ENCODE data around the gene POLR3A. TPM values are rescaled to one million over a fixed set of nuclear protein-coding genes. Genes with fewer than 3 reads are reported as not detected.

POLR3A gene
- polyA plus RNA-seq, 1 donor (not counting 4 experiments of a cell fraction or from before 2014, with no cell fraction given): 15.5 TPM

GRCh38 chr10:77961668-77962067, 67.6 kb downstream of the POLR3A start:
- TF ChIP-seq EZH2 (IDR thresholded peaks at IDR 0.05; ENCODE audit: low read length) (no peak), CTCF (optimal IDR thresholded peaks at IDR 0.05 in 1 of 3, IDR thresholded peaks at IDR 0.05 in 1 of 3, conservative IDR thresholded peaks at IDR 0.05 in 1 of 3; ENCODE audit: extremely low read depth in 1 of 3, insufficient read depth in 2 of 3, low read length in 3 of 3) (no peak)
- Histone ChIP-seq H2AFZ (ENCODE audit: control insufficient read depth, low read length) (no peak overlapping the region), H3K4me3 (ENCODE audit: control insufficient read depth in 2 of 3, extremely low read depth in 1 of 3, insufficient read depth in 2 of 3, low read depth in 1 of 3, low read length in 3 of 3) (no peak overlapping the region), H3K36me3 (ENCODE audit: control insufficient read depth in 2 of 2, extremely low read depth in 1 of 2, insufficient read depth in 2 of 2, low read length in 2 of 2) (no peaks in the 10 kb centered on the region), H3K27ac (ENCODE audit: control insufficient read depth, insufficient read depth, low read length) (no peak overlapping the region), H3K4me1 (ENCODE audit: control insufficient read depth, extremely low read depth, insufficient read depth, low read length) (peaks cover 7% of the 10 kb centered on the region), H3K79me2 (ENCODE audit: control insufficient read depth, insufficient read depth, low read length) (no peaks in the 10 kb centered on the region), H3K9me3 (ENCODE audit: control insufficient read depth, low read depth, low read length) (peaks cover 3% of the 10 kb centered on the region), H3K9me1 (ENCODE audit: control insufficient read depth, extremely low read depth, insufficient read depth, low read length) (no peaks in the 10 kb centered on the region), H3K4me2 (ENCODE audit: control insufficient read depth, extremely low read depth, insufficient read depth, low read depth, low read length) (no peak overlapping the region), H3K27me3 (ENCODE audit: control insufficient read depth, extremely low read depth, insufficient read depth, low read length) (no peaks in the 10 kb centered on the region), H4K20me1 (ENCODE audit: control insufficient read depth, extremely low read depth, insufficient read depth, low read length) (no peaks in the 10 kb centered on the region), H3K9ac (ENCODE audit: control insufficient read depth, extremely low read depth, insufficient read depth, low read length) (no peak overlapping the region)
- FAIRE-seq (no peak), DNase-seq (ENCODE audit: low read depth, low spot score) (no peak)
- dilution Hi-C loops (cut with MboI; ENCODE audit: extremely low pct_ligation_motif_present, low sequenced_read_pairs): no loop called here

- peaks cover 7% of the 10 kb centered on the region for H3K4me1 ChIP-seq (ENCODE audit: control insufficient read depth, extremely low read depth, insufficient read depth, low read length)
- dilution Hi-C loops (cut with MboI; ENCODE audit: extremely low pct_ligation_motif_present, low sequenced_read_pairs): no loop called here
These were observed 68.4 kb downstream of the POLR3A start for GRCh38 chr10:77960829-77961329.

More at GRCh38 chr10:77960829-77961329, 68.4 kb downstream of the POLR3A start:
- no peak overlapping the region for H3K9ac ChIP-seq (ENCODE audit: control insufficient read depth, extremely low read depth, insufficient read depth, low read length)
- H3K27me3 ChIP-seq (ENCODE audit: control insufficient read depth, extremely low read depth, insufficient read depth, low read length): no peaks in the 10 kb centered on the region
- no peak overlapping the region for H3K4me2 ChIP-seq (ENCODE audit: control insufficient read depth, extremely low read depth, insufficient read depth, low read depth, low read length)
- TF ChIP-seq EZH2 (IDR thresholded peaks at IDR 0.05; ENCODE audit: low read length): no peak
- no peak for TF ChIP-seq CTCF (optimal IDR thresholded peaks at IDR 0.05 in 1 of 3, IDR thresholded peaks at IDR 0.05 in 1 of 3, conservative IDR thresholded peaks at IDR 0.05 in 1 of 3; ENCODE audit: extremely low read depth in 1 of 3, insufficient read depth in 2 of 3, low read length in 3 of 3)
- no peak overlapping the region for H3K4me3 ChIP-seq (ENCODE audit: control insufficient read depth in 2 of 3, extremely low read depth in 1 of 3, insufficient read depth in 2 of 3, low read depth in 1 of 3, low read length in 3 of 3)
- no peaks in the 10 kb centered on the region for H3K36me3 ChIP-seq (ENCODE audit: control insufficient read depth in 2 of 2, extremely low read depth in 1 of 2, insufficient read depth in 2 of 2, low read length in 2 of 2)
- H2AFZ ChIP-seq (ENCODE audit: control insufficient read depth, low read length): no peak overlapping the region
- peaks cover 3% of the 10 kb centered on the region for H3K9me3 ChIP-seq (ENCODE audit: control insufficient read depth, low read depth, low read length)
- H4K20me1 ChIP-seq (ENCODE audit: control insufficient read depth, extremely low read depth, insufficient read depth, low read length): no peaks in the 10 kb centered on the region
- no peak for FAIRE-seq
- H3K27ac ChIP-seq (ENCODE audit: control insufficient read depth, insufficient read depth, low read length): no peak overlapping the region
- H3K79me2 ChIP-seq (ENCODE audit: control insufficient read depth, insufficient read depth, low read length): no peaks in the 10 kb centered on the region
- no peak for DNase-seq (ENCODE audit: low read depth, low spot score)
- no peaks in the 10 kb centered on the region for H3K9me1 ChIP-seq (ENCODE audit: control insufficient read depth, extremely low read depth, insufficient read depth, low read length)

All from keratinocyte (primary cell).